ENCODE data around the gene MAN1A2.

The MAN1A2 gene

GRCh38 chr1:117362986-117363385 lies 4.3 kb upstream of the MAN1A2 start:
- DNase-seq, result no peak

GRCh38 chr1:117363571-117364048 lies 3.6 kb upstream of the MAN1A2 start:
- no peak for DNase-seq

DNA sequence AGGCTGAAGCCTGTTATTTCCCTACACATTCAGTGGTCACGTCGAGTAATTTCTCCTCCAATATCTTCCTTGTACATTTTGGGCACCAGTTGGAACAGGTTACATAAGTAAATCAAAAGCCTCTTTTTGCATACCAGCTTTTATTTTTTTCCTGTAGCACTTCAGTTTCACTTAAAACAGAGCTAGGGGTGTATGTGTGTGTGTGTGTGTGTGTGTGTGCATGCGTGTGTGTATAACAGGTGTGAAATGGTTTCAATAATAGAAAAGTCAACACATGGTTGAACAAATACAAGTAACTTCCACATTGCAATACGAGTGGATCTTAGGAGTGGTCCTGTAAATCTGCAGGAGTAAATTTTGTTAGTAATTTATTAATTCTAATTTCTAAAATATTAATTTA lies 3.0 kb upstream of the MAN1A2 start:
- no peak for DNase-seq

GRCh38 chr1:117365350-117366176 lies 1.7 kb upstream of the MAN1A2 start:
- DNase-seq, result no peak

GRCh38 chr1:117366177-117367045 lies 838 bp upstream of the MAN1A2 start:
- peak; percentile 37 for DNase-seq

DNA sequence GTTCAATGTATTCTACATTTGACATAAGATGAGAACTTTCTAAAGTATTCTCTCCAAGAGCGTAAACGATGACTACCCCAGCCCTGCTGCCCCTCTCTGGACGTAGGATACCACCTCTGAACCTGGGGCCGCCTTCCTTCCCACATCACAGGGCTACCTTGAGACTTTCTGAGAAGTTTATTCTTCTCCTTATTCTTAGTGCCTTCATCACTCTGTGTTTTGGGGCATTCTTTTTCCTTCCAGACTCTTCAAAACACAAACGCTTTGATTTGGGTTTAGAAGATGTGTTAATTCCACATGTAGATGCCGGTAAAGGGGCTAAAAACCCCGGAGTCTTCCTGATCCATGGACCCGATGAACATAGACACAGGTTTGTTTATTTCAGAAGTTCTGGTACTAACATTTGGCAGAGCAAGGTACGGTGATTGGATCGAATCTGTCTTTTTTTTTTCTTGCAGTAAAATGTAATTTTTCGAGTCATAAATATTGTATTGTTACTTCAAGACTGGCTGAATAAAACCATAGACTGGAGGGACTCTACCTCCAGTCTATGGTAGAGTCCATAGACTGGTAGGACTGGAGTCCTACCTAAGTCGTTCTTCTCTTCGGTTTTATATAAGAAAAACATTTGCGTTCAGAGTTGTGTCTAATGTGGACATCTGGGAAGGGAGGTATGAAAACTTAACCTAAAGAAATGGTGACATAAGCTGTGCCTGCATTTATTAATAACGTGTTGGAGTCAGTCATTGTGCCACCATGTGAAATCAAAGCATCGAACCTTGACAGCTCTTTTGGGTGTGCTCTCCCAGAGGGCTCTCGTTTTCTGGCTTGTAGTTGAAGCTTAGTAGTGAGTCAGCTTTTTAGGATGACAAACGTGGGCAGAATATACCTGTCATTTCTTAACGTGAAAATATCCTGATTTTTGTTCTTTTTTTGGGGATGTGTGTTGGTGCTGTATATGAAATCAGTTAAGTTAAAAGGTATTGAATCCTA lies 1.2 kb downstream of the MAN1A2 start:
- peak; percentile 14 for DNase-seq

DNA sequence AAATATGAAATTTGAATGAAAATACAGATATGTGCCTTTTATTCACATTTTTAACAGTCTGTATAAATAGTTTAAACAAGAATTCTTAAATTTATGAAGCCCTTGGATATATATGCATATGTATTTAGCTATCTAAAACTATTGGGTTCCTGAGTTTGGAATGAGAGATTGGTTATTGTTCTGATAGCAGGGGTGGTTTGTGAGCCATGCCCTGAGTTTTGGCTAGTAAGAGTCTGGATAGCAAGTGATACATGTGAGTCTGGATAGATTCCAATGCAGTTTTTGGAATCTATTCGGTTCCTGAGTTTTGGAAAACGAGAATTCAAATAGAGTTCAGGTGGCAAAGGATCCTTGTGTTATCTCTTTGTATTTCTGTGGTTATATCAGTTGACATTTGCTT lies 2.8 kb downstream of the MAN1A2 start:
- DNase-seq, result no peak

GRCh38 chr1:117370509-117370908 lies 3.3 kb downstream of the MAN1A2 start:
- DNase-seq, result no peak

DNA sequence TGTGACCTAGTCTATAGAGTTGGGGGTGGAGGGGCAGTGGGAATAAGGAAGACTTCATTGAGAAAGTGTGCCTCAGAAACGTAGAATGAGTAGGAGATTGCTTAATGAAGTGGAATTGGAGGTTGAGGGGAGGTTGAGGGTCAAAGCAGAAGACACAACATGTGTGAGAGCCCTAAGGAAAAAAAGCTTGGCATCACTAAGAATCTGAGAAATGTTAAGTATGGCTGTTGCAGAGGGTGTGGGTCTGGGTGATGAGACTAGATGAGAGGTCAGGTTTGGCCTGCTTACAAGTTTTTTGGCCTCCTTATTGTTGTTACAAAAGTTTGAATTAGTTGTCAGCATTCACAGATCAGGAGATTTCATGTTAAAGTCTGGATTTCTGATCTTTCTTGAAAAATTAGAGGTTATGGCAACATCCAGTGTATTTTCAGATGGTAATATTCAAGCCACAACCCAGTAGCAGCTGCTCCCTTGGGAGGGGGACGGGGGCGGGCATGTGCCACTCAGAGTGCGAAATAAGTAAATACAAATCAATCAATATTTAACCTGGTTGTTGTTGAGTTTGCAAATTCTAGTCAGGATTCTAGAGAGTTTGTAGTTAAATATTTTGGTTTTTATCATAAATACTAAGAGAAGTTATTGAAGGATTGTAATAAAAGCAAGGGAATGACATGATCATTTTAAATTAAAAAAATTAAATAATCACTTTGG lies 4.3 kb downstream of the MAN1A2 start:
- no peak for DNase-seq

DNA sequence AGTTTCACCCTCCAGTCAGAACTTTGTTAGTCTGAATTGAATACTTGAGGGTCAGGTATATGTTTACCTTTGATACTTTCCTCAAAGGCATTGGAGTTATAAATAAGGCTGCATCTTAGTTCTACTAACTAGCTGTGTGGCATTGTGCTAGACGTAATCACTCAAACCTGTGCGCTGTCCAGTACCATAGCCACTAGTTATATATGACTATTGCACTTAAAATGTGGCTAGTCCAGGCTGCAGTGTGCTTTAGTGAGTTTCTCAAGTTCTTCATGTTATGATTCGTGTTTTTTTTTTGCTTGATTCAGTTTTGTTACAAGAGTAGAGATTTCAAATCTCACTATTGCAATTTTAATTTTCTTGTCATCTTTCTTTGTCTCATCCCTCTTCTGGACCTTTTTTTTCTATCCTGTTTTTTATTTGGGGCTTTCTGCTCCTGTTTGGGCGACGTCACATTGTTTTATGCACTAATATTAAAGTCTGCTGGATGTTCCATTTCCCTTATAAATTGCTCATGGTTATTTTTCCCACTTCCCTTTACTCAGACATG lies 5.7 kb downstream of the MAN1A2 start:
- no peak for DNase-seq

DNA sequence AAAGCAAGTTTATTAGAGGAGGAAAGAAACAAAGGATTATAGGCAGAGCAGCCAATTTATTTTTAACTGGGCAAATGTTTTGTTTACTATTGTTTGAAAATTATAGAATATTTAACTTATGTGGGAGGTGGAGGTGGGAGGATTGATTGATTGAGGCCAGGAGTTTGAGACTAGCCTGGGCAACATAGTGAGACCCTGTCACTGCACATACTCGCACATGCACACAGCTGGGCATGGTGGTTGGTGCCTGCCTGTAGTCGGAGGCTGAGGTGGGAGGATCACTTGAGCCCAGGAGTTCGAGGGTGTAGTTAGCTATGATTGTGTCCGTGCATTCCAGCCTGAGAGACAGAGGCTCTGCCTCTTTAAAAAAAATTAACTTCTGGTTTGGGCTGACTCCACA lies 6.7 kb downstream of the MAN1A2 start:
- DNase-seq, result no peak

DNA sequence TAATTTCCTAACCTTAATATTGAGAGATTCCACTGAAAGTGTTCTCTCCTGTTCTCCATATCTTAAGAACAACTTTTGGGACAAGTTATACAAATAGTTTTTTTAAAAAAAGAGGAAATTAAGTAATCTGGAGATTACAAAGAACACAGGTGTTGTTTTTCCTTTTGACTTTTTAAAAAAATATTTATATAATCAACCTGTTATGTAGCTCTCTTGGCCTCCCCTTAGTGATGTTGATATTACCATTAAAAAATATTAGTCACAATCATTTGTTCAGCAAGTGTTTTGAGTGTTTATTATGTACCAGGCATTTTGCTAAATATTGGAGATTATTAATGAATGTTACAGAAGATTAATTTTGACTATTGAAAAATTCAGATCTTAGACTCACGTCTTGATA lies 8.1 kb downstream of the MAN1A2 start:
- no peak for DNase-seq

- DNase-seq, result no peak
Observed at GRCh38 chr1:117387060-117387633, 19.9 kb downstream of the MAN1A2 start.

DNA sequence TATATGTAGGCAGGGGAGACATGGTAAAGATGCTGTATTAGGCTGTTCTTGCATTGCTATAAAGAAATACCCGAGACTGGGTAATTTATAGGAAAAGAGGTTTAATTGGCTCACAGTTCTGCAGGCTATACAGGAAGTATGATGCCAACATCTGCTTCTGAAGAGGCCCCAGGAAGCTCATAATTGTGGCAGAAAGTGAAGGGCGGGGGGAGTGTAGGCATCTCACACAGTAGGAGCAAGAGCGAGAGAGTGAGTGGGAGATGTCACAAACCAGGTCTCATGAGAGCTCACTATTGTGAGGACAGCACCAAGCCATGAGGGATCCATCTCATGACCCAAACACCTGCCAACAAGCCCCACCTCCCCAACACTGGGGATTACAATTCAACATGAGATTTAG lies 21.1 kb downstream of the MAN1A2 start:
- no peak for DNase-seq

- no peak for DNase-seq
Observed at GRCh38 chr1:117389284-117389683, 22.0 kb downstream of the MAN1A2 start.

- no peak for DNase-seq
Observed at GRCh38 chr1:117389779-117390178, 22.5 kb downstream of the MAN1A2 start.

DNA sequence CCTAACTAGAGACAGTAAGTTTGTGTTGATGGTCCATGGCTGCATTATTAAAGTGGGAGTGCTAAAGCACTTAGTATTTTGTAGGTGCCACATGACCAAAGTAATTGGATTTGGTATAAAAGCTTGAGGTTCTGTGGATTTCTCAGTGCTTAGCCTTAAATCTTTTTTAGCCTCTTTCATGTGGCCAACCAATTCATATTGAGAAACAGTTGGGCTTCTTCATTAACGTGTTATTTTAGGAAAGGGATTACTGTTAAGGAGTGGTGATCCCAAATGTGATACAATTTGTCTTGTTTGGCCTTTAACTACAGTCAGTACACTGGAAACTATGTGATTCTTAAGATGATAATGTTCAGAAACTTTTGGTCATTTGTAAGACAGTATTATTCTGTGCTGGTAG lies 25.5 kb downstream of the MAN1A2 start:
- no peak for DNase-seq

DNA sequence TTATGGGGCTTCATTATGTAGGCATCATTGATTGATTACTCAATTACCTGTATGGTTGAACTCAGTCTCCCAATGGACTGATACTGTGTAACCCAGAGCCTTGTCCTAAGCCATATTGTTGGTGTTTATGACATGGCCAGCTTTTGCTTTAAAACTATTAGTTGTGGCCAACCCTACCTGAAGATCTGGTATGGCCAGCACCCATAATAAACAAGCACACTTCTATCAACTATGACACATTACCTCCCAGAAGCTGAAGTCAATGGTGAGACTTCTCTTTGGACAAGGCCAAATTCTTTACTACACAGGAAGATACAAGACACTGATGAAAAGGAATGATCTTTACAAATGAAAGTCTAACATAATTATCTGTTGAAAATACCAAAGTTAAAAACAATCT lies 28.8 kb downstream of the MAN1A2 start:
- DNase-seq, result no peak

DNA sequence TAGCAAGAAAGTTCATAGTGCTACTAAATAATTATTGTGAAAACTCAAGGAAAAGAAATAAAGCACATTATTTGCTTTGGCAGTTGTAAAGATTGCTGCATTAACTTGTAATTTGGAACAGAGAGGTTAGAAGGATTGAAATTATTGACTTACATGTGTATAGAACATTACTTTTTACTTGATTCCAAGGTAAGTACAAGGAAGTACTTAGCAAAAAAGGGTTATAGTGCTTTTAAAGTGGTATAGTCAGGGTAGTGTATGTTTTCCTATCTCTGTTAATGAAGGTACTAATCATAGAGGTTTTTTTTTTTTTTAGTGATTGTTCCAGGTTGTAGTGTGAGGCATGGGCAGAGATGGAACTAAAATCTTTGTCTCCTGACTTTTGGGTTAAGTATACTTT lies 29.4 kb downstream of the MAN1A2 start:
- no peak for DNase-seq

- DNase-seq, result no peak
Observed at GRCh38 chr1:117398957-117399356, 31.7 kb downstream of the MAN1A2 start.

DNA sequence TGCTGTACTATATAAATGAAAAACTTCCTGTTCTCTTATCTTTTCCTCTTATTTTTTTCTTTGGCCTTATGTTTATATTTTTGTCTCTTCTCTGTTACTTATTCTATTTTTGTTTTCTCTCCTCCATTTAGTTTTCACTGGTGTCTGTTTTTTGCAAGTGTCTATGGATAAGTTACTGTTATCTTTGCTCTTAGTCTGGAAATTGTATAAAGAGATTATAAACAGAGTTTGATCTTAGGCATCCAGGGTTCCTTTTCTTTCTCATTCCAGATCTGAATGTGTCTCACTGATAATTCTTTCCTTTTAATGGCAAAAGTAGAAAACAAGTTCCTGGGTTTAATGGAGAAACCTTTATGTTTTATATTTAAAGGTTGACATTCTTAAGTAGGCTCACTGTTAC lies 34.5 kb downstream of the MAN1A2 start:
- no peak for DNase-seq
